HG03520 (cell line): ENCODE measurements around the gene RGS14.
A peak's percentile ranks its signal among the peaks of the same experiment; 100 is the strongest.
"Not testable (repeated sequence)": the region's sequence is repeated elsewhere in the genome, so short reads cannot be mapped to it uniquely, and the experiment has no call there.

Experiments used
- ATAC-seq: cut with Tn5 transposase; IDR thresholded peaks from one replicate; pipeline ENCODE4 v1.9.1; 2021; ENCODE audit warnings: mild to moderate bottlenecking, moderate library complexity; ENCODE audit not compliant: unreplicated experiment

The RGS14 gene

GRCh38 chr5:177397875-177398390, 40.2 kb downstream of the RGS14 start:
- no peak for ATAC-seq

- ATAC-seq, result no peak
Observed at GRCh38 chr5:177399997-177400868, 42.5 kb downstream of the RGS14 start, which contains the start of gene PFN3. PFN3 (minus strand) TSS chr5:177400661; CDS start chr5:177400576, 85 bp downstream.

DNA sequence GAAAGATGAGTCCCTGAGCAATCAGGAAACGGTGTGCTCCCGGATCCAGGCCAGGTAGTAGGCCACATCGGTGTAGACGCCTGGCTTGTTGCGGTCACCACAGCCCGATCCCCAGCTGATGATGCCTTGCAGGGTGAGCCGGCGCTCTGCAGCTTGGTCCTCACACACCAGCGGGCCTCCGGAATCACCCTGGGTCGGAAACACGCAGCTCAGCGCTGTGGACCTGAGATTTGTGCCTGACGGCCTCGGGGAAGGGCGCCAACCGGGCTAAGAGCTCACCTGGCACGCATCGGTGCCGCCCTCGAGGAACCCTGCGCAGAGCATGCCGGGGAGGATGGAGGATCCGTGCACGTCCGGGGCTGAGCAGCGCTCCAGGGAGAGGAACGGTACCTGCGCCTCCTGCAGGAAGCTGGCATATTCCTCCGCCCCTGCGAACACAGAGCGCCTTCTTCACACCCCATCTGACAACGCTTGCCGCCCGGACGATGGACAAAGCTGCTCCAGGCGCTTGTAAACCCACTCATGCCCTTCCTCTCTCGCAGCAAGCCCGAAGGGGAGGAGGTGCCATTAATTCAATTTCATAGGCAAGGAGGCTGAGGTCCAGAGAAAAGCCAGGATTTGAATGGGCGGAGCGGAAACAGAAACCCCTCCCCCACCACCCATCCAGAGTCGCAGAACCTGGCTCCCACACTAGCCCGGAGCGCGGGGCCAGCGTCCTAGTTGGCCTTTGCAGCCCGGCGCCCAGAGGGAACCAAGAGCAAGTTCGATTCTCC, 44.7 kb downstream of the RGS14 start:
- ATAC-seq, result no peak

DNA sequence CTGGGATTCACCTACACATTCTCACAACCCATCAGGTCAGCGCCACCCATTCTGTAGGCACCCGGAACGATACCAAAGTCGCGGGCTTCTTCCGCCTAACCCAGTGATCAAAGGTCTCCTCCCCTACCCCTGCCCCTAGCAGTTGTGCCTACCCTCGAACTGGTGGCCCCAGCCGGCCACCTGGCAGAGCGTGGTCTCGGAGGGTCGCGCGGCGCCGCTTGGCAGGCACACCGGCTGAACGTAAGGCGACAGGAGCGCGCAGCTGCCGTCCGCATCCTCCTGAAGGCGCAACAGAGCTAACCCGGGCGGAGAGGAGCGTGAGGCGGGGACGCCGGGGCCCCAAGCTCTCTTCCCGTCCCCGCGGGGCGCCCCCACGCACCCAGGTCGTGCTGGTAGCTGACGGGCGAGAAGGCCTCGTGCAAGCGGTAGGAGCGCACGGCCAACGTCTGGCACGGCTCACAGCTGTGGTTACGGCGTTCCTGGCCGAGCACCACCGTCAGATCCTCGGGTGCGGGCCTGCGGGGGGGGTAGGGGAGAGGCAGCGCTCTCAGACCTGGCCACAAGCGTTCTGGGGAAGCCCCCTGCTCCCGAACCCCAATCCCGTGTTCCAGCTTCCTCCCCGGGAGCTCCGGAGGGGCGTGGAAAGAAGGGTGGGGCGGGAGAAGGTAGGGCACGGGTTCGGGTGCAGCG, 45.5 kb downstream of the RGS14 start:
- ATAC-seq, result peak; percentile 16

- peak; percentile 71 for ATAC-seq
Observed at GRCh38 chr5:177403792-177404640, 46.3 kb downstream of the RGS14 start.

DNA sequence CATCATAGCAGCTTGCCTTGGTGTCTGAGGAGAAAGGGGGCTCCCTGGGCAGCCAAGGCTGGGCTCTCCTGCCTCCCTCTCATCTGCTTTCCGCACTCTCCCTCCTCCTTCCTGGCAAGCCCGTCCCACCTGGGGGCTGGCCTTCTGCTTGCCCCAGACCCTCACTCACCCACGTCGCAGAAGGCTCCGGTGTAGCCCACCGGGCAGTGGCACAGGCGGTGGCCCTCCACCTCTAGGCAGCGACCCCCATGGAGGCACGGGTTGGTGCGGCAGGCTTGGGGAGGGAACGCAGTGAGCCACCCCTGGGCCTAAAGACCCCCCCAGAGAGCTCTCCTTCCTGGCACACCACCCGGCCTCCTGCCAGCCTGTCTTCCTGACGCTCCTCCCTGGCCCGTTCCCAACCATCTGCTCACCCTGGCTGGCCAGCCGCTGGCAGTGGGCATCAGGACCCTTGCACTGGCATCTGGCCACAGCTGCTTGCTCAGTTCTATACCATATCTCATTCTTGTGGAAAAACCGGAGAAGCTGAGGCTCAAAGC, 47.0 kb downstream of the RGS14 start:
- no peak for ATAC-seq

- no peak for ATAC-seq
Observed at GRCh38 chr5:177405312-177405711, 47.6 kb downstream of the RGS14 start.

- ATAC-seq, result no peak
Observed at GRCh38 chr5:177405805-177406204, 48.1 kb downstream of the RGS14 start.

DNA sequence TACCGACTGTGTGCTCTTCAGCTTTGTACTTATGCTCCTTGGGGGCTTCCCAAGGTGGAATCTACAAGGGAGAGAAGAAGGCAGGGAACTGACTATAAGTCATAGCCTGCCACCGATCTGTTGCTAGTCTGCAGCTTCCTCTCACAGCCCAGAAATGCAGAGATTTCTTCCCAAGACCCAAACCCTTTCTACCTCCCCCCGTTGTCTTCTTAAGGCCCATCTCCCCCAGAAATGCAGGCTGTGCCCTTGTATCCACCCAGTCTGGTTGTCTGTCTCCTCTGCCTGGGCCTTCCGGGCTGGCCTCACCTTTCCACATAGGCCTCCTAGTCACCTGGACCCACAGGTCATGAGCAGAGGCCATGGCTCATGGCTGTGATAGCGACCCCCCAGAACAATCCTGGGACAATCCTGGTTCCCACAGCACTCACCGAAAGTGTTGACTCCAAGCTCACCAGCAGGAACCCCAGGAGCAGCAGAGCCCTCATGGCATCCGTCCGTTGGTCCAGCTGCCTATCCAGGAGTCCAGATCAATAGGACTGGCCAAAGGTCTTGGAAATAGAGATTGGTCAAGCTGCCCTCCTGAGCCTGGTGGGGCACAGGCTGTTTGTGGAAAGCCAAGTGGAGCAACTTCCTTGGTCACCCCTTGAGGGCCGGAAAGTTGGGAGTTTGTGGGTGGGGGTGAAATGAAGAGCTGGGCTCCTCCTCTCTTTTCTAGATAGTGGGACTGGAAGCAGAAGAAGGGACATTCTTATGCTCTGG, 51.5 kb downstream of the RGS14 start, which contains the start of gene F12:
TSS of gene F12 (minus strand) at position 522 of the 759 bp plus-strand sequence. CDS start at position 485, 37 bp downstream.
- ATAC-seq, result no peak

DNA sequence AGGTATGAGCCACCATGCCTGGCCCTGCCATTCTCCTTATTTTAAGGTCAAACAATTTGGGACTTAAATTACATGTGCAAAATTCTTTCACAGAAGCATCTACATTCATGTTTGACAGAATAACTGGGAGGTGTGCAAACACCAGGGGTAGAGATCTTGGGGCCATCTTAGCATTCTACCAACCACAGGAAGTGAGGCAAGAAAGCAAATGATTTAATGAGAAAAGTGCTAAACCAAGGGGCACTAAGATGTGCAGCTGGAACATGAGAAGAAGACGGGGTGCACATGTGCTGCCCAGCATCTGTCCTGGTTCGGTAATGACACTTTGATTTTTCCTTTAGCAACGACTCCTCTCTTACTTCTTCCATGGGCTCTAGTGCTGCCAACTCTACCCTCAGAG, 52.9 kb downstream of the RGS14 start:
- ATAC-seq, result no peak

DNA sequence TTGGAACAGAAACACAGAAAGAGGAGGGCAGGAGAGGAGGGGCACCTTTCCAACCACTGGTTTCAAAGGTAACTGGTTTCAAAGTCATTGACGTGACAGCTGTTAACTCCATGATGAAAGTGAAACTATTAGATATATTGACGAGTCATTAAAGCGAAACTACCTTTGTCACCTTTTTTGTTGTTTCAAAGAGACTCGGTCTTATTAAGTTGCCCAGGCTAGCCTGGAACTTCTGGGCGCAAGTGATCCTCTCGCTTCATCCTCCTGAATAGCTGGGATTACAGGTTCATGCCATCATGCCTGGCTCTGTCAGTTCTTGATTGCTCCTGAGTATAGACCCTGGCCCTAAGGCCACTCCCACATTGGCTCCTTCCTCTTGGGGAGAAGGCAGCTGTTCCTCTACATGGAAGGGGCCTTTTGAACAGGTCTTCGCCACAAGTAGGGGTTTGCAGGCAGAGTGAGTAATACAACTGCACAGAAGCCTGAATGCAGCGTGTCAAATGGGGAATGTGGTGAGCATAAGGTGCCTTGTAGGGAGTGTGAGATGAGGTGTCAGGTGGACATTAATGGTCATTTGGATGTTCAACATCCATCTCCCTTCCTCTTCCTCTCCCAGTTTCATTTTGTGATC, 55.0 kb downstream of the RGS14 start:
- ATAC-seq, result peak; percentile 73

DNA sequence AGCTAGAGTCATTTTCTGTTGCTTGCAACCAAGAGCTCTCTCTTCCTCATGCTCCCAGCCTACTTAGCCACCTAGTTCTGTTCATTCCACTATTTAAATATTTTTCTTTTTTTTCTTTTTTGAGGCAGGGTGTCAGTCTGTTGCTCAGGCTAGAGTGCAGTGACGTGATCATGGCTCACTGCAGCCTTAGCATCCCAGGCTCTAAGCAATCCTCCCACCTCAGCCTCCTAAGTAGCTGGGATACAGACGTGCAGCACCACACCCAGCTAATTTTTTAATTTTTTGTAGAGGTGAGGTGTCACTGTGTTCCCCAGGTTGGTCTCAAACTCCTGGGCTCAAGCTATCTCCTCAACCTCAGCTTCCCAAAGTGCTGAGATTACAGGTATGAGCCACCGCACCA, 56.8 kb downstream of the RGS14 start:
- ATAC-seq, result no peak

- not testable (repeated sequence) for ATAC-seq
Observed at GRCh38 chr5:177417081-177417480, 59.4 kb downstream of the RGS14 start.

GRCh38 chr5:177419046-177419445, 61.3 kb downstream of the RGS14 start:
- no peak for ATAC-seq

GRCh38 chr5:177420472-177420871, 62.7 kb downstream of the RGS14 start:
- ATAC-seq, result not testable (repeated sequence)

- no peak for ATAC-seq
Observed at GRCh38 chr5:177421062-177421798, 63.5 kb downstream of the RGS14 start.
